ENCODE measurements around the gene EMSY.

EMSY gene

DNA sequence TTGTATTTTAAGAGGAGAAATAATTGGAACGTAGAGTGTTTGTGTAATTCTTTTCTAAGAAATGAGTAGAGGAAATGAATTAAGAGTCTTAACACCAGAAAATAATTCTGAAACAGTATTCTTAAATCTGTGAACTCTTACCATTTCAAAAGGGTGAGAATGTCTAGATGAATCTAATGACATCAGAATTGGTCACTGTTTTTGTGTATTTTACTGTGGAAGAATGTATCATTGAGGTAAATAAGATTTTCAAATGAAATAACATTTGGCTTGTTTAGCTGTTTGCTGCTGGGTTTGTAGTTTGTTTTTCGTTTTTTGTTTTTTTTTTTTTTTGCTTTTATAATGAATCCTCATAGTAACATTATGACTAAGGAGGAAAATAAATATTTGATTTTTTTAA lies 97.6 kb downstream of the EMSY start:
- H3K9ac ChIP-seq = no peak overlapping the region
- H4K20me1 ChIP-seq (ENCODE audit: insufficient read depth) = no peaks in the 10 kb centered on the region
- H3K4me2 ChIP-seq = no peak overlapping the region
- no peaks in the 10 kb centered on the region for H3K4me1 ChIP-seq (ENCODE audit: low read depth, poor library complexity, severe bottlenecking)
- TF ChIP-seq CTCF (conservative IDR thresholded peaks at IDR 0.05; ENCODE audit: low read depth, low read length) = no peak
- no peak overlapping the region for H3K27ac ChIP-seq
- H2AFZ ChIP-seq (ENCODE audit: low read depth) = no peak overlapping the region
- H3K4me3 ChIP-seq (IDR thresholded peaks at IDR 0.05; ENCODE audit: insufficient read depth, low read depth, low read length) = no peak overlapping the region
- no peaks in the 10 kb centered on the region for H3K79me2 ChIP-seq (ENCODE audit: insufficient read depth, low read depth)
- H3K27me3 ChIP-seq (ENCODE audit: insufficient read depth, low read depth) = no peaks in the 10 kb centered on the region
- H3K36me3 ChIP-seq (ENCODE audit: insufficient read depth) = peaks cover 4% of the 10 kb centered on the region; the same call in 1 of the 2 replicates

DNA sequence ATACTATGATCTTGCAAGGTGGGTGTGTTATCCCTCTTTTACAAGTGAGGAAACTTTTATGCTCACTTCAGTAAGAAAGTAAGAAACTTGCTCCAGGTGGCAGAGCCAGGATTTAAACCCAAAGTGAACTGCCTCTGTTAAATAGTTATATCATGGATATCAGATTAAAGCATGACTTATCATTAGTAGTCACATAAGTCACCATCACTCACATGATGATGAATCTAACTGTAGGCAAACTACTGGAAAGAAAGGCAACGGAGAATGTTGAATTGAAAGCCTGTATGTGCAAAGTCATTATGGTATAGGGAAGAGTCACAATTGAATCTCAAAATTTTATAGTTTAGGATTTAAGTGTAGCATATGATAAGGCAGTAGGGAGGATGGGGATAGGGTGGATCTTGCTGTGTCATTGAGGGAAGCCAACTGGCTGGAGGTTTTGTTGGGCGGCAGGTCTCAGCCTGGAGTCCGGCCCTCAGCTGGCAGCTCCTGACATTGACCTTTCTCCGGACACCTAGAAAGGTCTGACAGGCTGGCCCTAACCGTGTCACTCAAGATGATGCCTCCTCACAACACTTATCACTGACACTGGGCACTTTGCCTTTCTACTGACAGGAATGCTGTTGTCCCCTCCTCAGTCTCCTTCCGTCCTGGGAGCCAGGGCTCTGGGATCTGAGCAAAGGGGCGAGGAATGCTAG lies 98.3 kb downstream of the EMSY start:
- Histone ChIP-seq H3K4me3 (IDR thresholded peaks at IDR 0.05; ENCODE audit: insufficient read depth, low read depth, low read length) (no peak overlapping the region), H3K79me2 (ENCODE audit: insufficient read depth, low read depth) (no peaks in the 10 kb centered on the region), H4K20me1 (ENCODE audit: insufficient read depth) (no peaks in the 10 kb centered on the region), H2AFZ (ENCODE audit: low read depth) (no peak overlapping the region), H3K27ac (no peak overlapping the region), H3K9ac (no peak overlapping the region), H3K4me1 (ENCODE audit: low read depth, poor library complexity, severe bottlenecking) (no peaks in the 10 kb centered on the region), H3K27me3 (ENCODE audit: insufficient read depth, low read depth) (no peaks in the 10 kb centered on the region), H3K36me3 (ENCODE audit: insufficient read depth) (peaks cover 4% of the 10 kb centered on the region; the same call in 1 of the 2 replicates), H3K4me2 (no peak overlapping the region)
- no peak for TF ChIP-seq CTCF (conservative IDR thresholded peaks at IDR 0.05; ENCODE audit: low read depth, low read length)

GRCh38 chr11:76550781-76551180 lies 106.0 kb downstream of the EMSY start:
- no peak for TF ChIP-seq CTCF (conservative IDR thresholded peaks at IDR 0.05; ENCODE audit: low read depth, low read length)
- Histone ChIP-seq H3K27ac (no peak overlapping the region), H3K9ac (no peak overlapping the region)

GRCh38 chr11:76551400-76551799 lies 106.6 kb downstream of the EMSY start:
- Histone ChIP-seq H3K4me3 (IDR thresholded peaks at IDR 0.05; ENCODE audit: insufficient read depth, low read depth, low read length) (no peak overlapping the region), H3K36me3 (ENCODE audit: insufficient read depth) (no peaks in the 10 kb centered on the region), H3K4me2 (no peak overlapping the region), H4K20me1 (ENCODE audit: insufficient read depth) (no peaks in the 10 kb centered on the region), H3K4me1 (ENCODE audit: low read depth, poor library complexity, severe bottlenecking) (no peaks in the 10 kb centered on the region), H2AFZ (ENCODE audit: low read depth) (no peak overlapping the region), H3K27ac (no peak overlapping the region), H3K79me2 (ENCODE audit: insufficient read depth, low read depth) (no peaks in the 10 kb centered on the region), H3K27me3 (ENCODE audit: insufficient read depth, low read depth) (no peaks in the 10 kb centered on the region), H3K9ac (no peak overlapping the region)
- no peak for TF ChIP-seq CTCF (conservative IDR thresholded peaks at IDR 0.05; ENCODE audit: low read depth, low read length)

More at GRCh38 chr11:76550781-76551180, 106.0 kb downstream of the EMSY start:
- Histone ChIP-seq H3K27me3 (ENCODE audit: insufficient read depth, low read depth) (no peaks in the 10 kb centered on the region), H3K4me2 (no peak overlapping the region), H3K4me1 (ENCODE audit: low read depth, poor library complexity, severe bottlenecking) (no peaks in the 10 kb centered on the region), H3K79me2 (ENCODE audit: insufficient read depth, low read depth) (no peaks in the 10 kb centered on the region), H3K36me3 (ENCODE audit: insufficient read depth) (no peaks in the 10 kb centered on the region), H3K4me3 (IDR thresholded peaks at IDR 0.05; ENCODE audit: insufficient read depth, low read depth, low read length) (no peak overlapping the region), H4K20me1 (ENCODE audit: insufficient read depth) (no peaks in the 10 kb centered on the region), H2AFZ (ENCODE audit: low read depth) (no peak overlapping the region)

All from KMS-11 (cell line).